Osteoblast (primary cell): ENCODE measurements around the gene LCN2. TPM values are rescaled to one million over a fixed set of nuclear protein-coding genes. Genes with fewer than 3 reads are reported as not detected.

Source experiments
- DNase-seq: peaks from one replicate; pipeline ENCODE4 v3.0.0; 2011; ENCODE audit warnings: low spot score, mixed read lengths; ENCODE audit not compliant: insufficient read length; ENCODE audit errors: missing footprints
- H2AFZ ChIP-seq: 2 replicates; pipeline ENCODE4 v1.6.0; 2011; ENCODE audit warnings: mild to moderate bottlenecking, low read length
- H3K27ac ChIP-seq: 2 replicates; pipeline ENCODE4 v1.5.1; 2011; ENCODE audit warnings: mild to moderate bottlenecking, low read depth, low read length, moderate library complexity
- H3K27me3 ChIP-seq: 2 replicates; pipeline ENCODE4 v1.6.0; 2012; ENCODE audit warnings: mild to moderate bottlenecking, control low read depth, inconsistent platforms, low read length, moderate library complexity; ENCODE audit not compliant: insufficient read depth
- H3K36me3 ChIP-seq: 2 replicates; pipeline ENCODE4 v1.5.1; 2011; ENCODE audit warnings: mild to moderate bottlenecking, low read length, control low read depth, moderate library complexity; ENCODE audit not compliant: insufficient read depth
- H3K4me1 ChIP-seq: 2 replicates; pipeline ENCODE4 v1.5.1; 2011; ENCODE audit warnings: mild to moderate bottlenecking, low read length, control low read depth, moderate library complexity; ENCODE audit not compliant: insufficient read depth
- H3K4me2 ChIP-seq: 2 replicates; pipeline ENCODE4 v1.6.0; 2011; ENCODE audit warnings: mild to moderate bottlenecking, low read length; ENCODE audit not compliant: insufficient read depth
- H3K4me3 ChIP-seq: fragments of 200-600 bp; sonication (generic); 3 replicates; pipeline ENCODE4 v1.5.1; 2012; ENCODE audit warnings: mild to moderate bottlenecking, low read length, inconsistent platforms; ENCODE audit not compliant: insufficient read depth
- H3K79me2 ChIP-seq: 2 replicates; pipeline ENCODE4 v1.6.0; 2012; ENCODE audit warnings: mild to moderate bottlenecking, low read length, control low read depth, inconsistent platforms; ENCODE audit not compliant: insufficient read depth
- H3K9me3 ChIP-seq: 2 replicates; pipeline ENCODE4 v1.5.1; 2011; ENCODE audit warnings: low read depth, low read length, control low read depth
- H4K20me1 ChIP-seq: 2 replicates; pipeline ENCODE4 v1.6.0; 2012; ENCODE audit warnings: mild to moderate bottlenecking, low read length, control low read depth; ENCODE audit not compliant: insufficient read depth
- CTCF ChIP-seq: IDR thresholded peaks from 2 replicates; pipeline ENCODE4 v1.5.1; 2011; ENCODE audit warnings: mild to moderate bottlenecking, low read depth, low read length, moderate library complexity; ENCODE audit errors: extremely low read depth
- total RNA-seq: library from RNA; depleted of rRNA; stranded (reverse); fragments of >200 nt; gene quantifications from 2 replicates; pipeline ENCODE4 v1.2.3, GENCODE V29; 2012

The LCN2 gene
- total RNA-seq, 1 donor = not detected

DNA sequence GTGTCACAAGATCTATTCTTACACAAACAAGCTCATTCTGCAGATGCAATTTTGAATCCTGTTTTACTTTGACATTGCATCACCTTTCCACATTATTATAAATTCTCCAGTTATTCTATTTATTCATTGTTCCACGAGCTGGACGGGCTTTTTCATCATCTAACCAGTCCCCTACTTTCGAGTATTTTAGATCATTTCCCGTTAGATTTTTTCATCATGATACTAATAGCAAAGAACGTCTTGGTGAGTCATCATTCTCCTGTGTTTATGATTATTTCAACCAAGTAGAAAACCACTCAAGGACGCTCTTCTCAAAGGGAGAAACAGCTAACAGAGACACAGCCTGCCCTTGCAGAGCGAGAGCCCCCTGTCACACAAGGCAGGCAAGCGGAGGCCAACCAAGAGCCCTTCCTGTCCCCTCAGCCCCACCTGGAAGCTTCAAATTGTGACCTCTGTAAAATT lies 25.9 kb downstream of the LCN2 start:
- no peak for TF ChIP-seq CTCF
- DNase-seq = peak; percentile 65
- Histone ChIP-seq H3K36me3 (peaks cover 63% of the 10 kb centered on the region), H3K27me3 (no peaks in the 10 kb centered on the region), H3K4me2 (no peak overlapping the region), H3K79me2 (peaks cover 2% of the 10 kb centered on the region), H3K9me3 (peaks cover 5% of the 10 kb centered on the region), H3K4me3 (no peak overlapping the region), H2AFZ (no peak overlapping the region), H3K4me1 (no peaks in the 10 kb centered on the region), H4K20me1 (no peaks in the 10 kb centered on the region), H3K27ac (no peak overlapping the region)

DNA sequence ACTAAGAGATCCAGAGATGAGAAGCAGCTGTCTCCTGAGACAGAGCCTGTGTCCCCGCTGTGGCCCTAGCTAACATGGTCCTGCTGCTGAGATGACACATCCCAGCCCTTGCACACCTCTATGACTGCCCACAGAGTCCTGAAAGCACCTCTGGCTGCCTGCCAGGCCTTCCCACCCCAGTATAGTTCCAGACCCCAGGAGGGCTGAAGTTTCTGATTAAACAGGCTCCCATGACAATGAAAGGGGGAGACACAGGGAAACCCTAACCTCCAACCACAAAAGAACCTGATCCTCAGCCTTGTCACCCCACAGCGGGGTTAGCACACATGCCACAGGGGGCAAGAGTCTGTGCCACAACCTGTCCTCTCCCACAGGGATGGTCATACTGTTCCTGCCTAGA lies 26.5 kb downstream of the LCN2 start:
- Histone ChIP-seq H3K4me3 (no peak overlapping the region), H3K9me3 (peaks cover 5% of the 10 kb centered on the region), H3K27ac (no peak overlapping the region), H3K4me2 (no peak overlapping the region), H3K36me3 (peaks cover 63% of the 10 kb centered on the region), H2AFZ (no peak overlapping the region), H3K4me1 (no peaks in the 10 kb centered on the region), H3K79me2 (peaks cover 2% of the 10 kb centered on the region), H4K20me1 (peaks cover 1% of the 10 kb centered on the region), H3K27me3 (no peaks in the 10 kb centered on the region)
- no peak for TF ChIP-seq CTCF
- peak; percentile 39 for DNase-seq

GRCh38 chr9:128178806-128179431 lies 29.7 kb downstream of the LCN2 start:
- no peaks in the 10 kb centered on the region for H3K4me1 ChIP-seq
- H3K4me3 ChIP-seq = no peak overlapping the region
- H3K4me2 ChIP-seq = no peak overlapping the region
- peaks cover 5% of the 10 kb centered on the region for H3K9me3 ChIP-seq
- peak; percentile 27 for DNase-seq
- H3K79me2 ChIP-seq = peaks cover 2% of the 10 kb centered on the region
- no peaks in the 10 kb centered on the region for H3K27me3 ChIP-seq
- no peak overlapping the region for H2AFZ ChIP-seq
- no peak for TF ChIP-seq CTCF
- H3K36me3 ChIP-seq = peaks cover 77% of the 10 kb centered on the region
- H4K20me1 ChIP-seq = peaks cover 4% of the 10 kb centered on the region
- no peak overlapping the region for H3K27ac ChIP-seq

DNA sequence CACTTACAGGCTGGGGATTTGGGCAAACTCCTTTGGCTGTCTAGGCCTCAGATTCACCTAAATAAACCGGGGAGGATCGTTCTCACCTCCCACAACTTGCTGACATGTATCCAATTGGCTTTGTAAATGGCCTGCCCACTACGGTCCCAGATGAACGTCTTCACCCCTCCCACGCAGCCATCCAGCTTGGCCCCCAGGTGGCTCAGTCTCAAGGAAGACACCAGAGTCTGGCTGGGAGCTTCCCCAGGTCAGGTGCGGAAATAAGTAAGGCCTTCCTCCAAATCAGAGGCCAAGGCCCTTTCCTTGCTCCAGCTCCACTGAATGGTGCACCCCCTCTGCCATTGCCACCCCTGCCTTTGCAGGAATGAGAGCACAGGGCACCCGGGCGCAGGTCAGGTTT lies 30.7 kb downstream of the LCN2 start:
- no peak for TF ChIP-seq CTCF
- H2AFZ ChIP-seq = no peak overlapping the region
- H3K4me2 ChIP-seq = no peak overlapping the region
- H3K79me2 ChIP-seq = no peaks in the 10 kb centered on the region
- H3K36me3 ChIP-seq = peaks cover 73% of the 10 kb centered on the region
- H4K20me1 ChIP-seq = peaks cover 4% of the 10 kb centered on the region
- H3K9me3 ChIP-seq = peaks cover 5% of the 10 kb centered on the region
- DNase-seq = no peak
- H3K4me3 ChIP-seq = no peak overlapping the region
- no peak overlapping the region for H3K27ac ChIP-seq
- H3K27me3 ChIP-seq = no peaks in the 10 kb centered on the region
- no peaks in the 10 kb centered on the region for H3K4me1 ChIP-seq
